ENCODE data around the gene ZNF236. TPM values are rescaled to one million over a fixed set of nuclear protein-coding genes. Genes with fewer than 3 reads are reported as not detected.

ZNF236 gene
- total RNA-seq, 1 donor from 2014 or later, result 32.5 TPM

GRCh38 chr18:76821875-76822505, 367 bp upstream of the ZNF236 start:
- H3K4me3 Mint-ChIP-seq (ENCODE audit: low read depth), result peak overlapping the region; percentile 91
- TF ChIP-seq CTCF (IDR thresholded peaks at IDR 0.05; ENCODE audit: unreplicated experiment), result no peak
- peak; percentile 28 for DNase-seq (ENCODE audit: low spot score, unreplicated experiment)
- H3K27ac Mint-ChIP-seq, result peak overlapping the region; percentile 97
- H3K9me3 Mint-ChIP-seq (ENCODE audit: low read depth), result no peaks in the 10 kb centered on the region
- H3K36me3 Mint-ChIP-seq (ENCODE audit: insufficient read depth), result peaks cover 8% of the 10 kb centered on the region
- H3K4me1 Mint-ChIP-seq (ENCODE audit: low read depth), result peaks cover 23% of the 10 kb centered on the region
- H3K27me3 Mint-ChIP-seq, result no peaks in the 10 kb centered on the region

- no peak for TF ChIP-seq CTCF (IDR thresholded peaks at IDR 0.05; ENCODE audit: unreplicated experiment)
- Mint-ChIP-seq H3K4me3 (ENCODE audit: low read depth) (peak overlapping the region; percentile 82), H3K36me3 (ENCODE audit: insufficient read depth) (peaks cover 6% of the 10 kb centered on the region), H3K9me3 (ENCODE audit: low read depth) (no peaks in the 10 kb centered on the region), H3K4me1 (ENCODE audit: low read depth) (peaks cover 24% of the 10 kb centered on the region), H3K27ac (peak overlapping the region; percentile 94), H3K27me3 (no peaks in the 10 kb centered on the region)
- DNase-seq (ENCODE audit: low spot score, unreplicated experiment), result no peak
Measured at GRCh38 chr18:76823161-76823538, 793 bp downstream of the ZNF236 start.

GRCh38 chr18:76823587-76824011, 1.2 kb downstream of the ZNF236 start:
- H3K9me3 Mint-ChIP-seq (ENCODE audit: low read depth), result no peaks in the 10 kb centered on the region
- peaks cover 6% of the 10 kb centered on the region for H3K36me3 Mint-ChIP-seq (ENCODE audit: insufficient read depth)
- peak; percentile 26 for DNase-seq (ENCODE audit: low spot score, unreplicated experiment)
- peaks cover 24% of the 10 kb centered on the region for H3K4me1 Mint-ChIP-seq (ENCODE audit: low read depth)
- peak overlapping the region; percentile 82 for H3K4me3 Mint-ChIP-seq (ENCODE audit: low read depth)
- H3K27ac Mint-ChIP-seq, result peak overlapping the region; percentile 94
- peak; percentile 51 for TF ChIP-seq CTCF (IDR thresholded peaks at IDR 0.05; ENCODE audit: unreplicated experiment)
- H3K27me3 Mint-ChIP-seq, result no peaks in the 10 kb centered on the region

- no peak for DNase-seq (ENCODE audit: low spot score, unreplicated experiment)
- H3K9me3 Mint-ChIP-seq (ENCODE audit: low read depth), result no peaks in the 10 kb centered on the region
- peak overlapping the region; percentile 89 for H3K27ac Mint-ChIP-seq
- peak overlapping the region; percentile 82 for H3K4me3 Mint-ChIP-seq (ENCODE audit: low read depth)
- H3K27me3 Mint-ChIP-seq, result no peaks in the 10 kb centered on the region
- H3K4me1 Mint-ChIP-seq (ENCODE audit: low read depth), result peaks cover 24% of the 10 kb centered on the region
- peaks cover 6% of the 10 kb centered on the region for H3K36me3 Mint-ChIP-seq (ENCODE audit: insufficient read depth)
- no peak for TF ChIP-seq CTCF (IDR thresholded peaks at IDR 0.05; ENCODE audit: unreplicated experiment)
Measured at GRCh38 chr18:76824145-76824676, 1.9 kb downstream of the ZNF236 start.

GRCh38 chr18:76824754-76825153, 2.4 kb downstream of the ZNF236 start:
- no peaks in the 10 kb centered on the region for H3K9me3 Mint-ChIP-seq (ENCODE audit: low read depth)
- H3K27ac Mint-ChIP-seq, result peak overlapping the region; percentile 89
- H3K27me3 Mint-ChIP-seq, result no peaks in the 10 kb centered on the region
- peaks cover 24% of the 10 kb centered on the region for H3K4me1 Mint-ChIP-seq (ENCODE audit: low read depth)
- DNase-seq (ENCODE audit: low spot score, unreplicated experiment), result no peak
- H3K4me3 Mint-ChIP-seq (ENCODE audit: low read depth), result peak overlapping the region; percentile 82
- H3K36me3 Mint-ChIP-seq (ENCODE audit: insufficient read depth), result peaks cover 5% of the 10 kb centered on the region
- no peak for TF ChIP-seq CTCF (IDR thresholded peaks at IDR 0.05; ENCODE audit: unreplicated experiment)

Data from progenitor cell of endocrine pancreas (in vitro differentiated cells).